CD4-positive, CD25-positive, alpha-beta regulatory T cell (primary cell): Measurements from ENCODE around the gene CD79A. TPM values are rescaled to one million over a fixed set of nuclear protein-coding genes. Genes with fewer than 3 reads are reported as not detected.

Experiments
- polyA plus RNA-seq, 4 donors: library from polyadenylated mRNA; unstranded; fragments of 300-500 nt; fragmentation: Illumina TruSeq; gene quantifications; one replicate each; pipeline ENCODE4 v1.2.3, GENCODE V29; 2021
- total RNA-seq: library from RNA; stranded (reverse); gene quantifications from one replicate; pipeline ENCODE4 v1.2.3, GENCODE V29; 2022

Gene CD79A
- total and polyA plus RNA-seq, 5 donors from 2014 or later, result 4.9 to 17.9 (median 15.9) TPM

Other genes starting within 250 kb of the CD79A start
- gene CEACAM7, start 189.0 kb upstream of the CD79A start, total RNA-seq, result not detected
- not detected for gene CEACAM7, start 189.0 kb upstream of the CD79A start, polyA plus RNA-seq
- not detected for gene CEACAM5, start 168.7 kb upstream of the CD79A start, total RNA-seq
- gene CEACAM5, start 168.7 kb upstream of the CD79A start, polyA plus RNA-seq, result not detected
- not detected for gene CEACAM6, start 121.7 kb upstream of the CD79A start, total RNA-seq
- not detected for gene CEACAM6, start 121.7 kb upstream of the CD79A start, polyA plus RNA-seq
- not detected for gene CEACAM3, start 80.7 kb upstream of the CD79A start, total RNA-seq
- gene CEACAM3, start 80.7 kb upstream of the CD79A start, polyA plus RNA-seq, result not detected
- gene LYPD4, start 32.6 kb upstream of the CD79A start, total RNA-seq, result not detected
- not detected for gene LYPD4, start 32.6 kb upstream of the CD79A start, polyA plus RNA-seq
- not detected for gene DMRTC2, start 32.2 kb upstream of the CD79A start, total RNA-seq
- gene DMRTC2, start 32.2 kb upstream of the CD79A start, polyA plus RNA-seq, result not detected
- 2,081 TPM for gene RPS19, start 17.0 kb upstream of the CD79A start, total RNA-seq
- gene RPS19, start 17.0 kb upstream of the CD79A start, polyA plus RNA-seq, result 1,000 to 10,000 TPM; 3,595 to 5,716 (median 4,931) TPM
- gene ARHGEF1, start 5.9 kb downstream of the CD79A start, total RNA-seq, result 1,312 TPM
- gene ARHGEF1, start 5.9 kb downstream of the CD79A start, polyA plus RNA-seq, result 100 to 1,000 TPM; 162 to 187 (median 180) TPM
- gene ERFL, start 51.2 kb downstream of the CD79A start, total RNA-seq, result 4.7 TPM
- not detected for gene ERFL, start 51.2 kb downstream of the CD79A start, polyA plus RNA-seq
- gene RABAC1, start 82.0 kb downstream of the CD79A start, total RNA-seq, result 94.0 TPM
- gene RABAC1, start 82.0 kb downstream of the CD79A start, polyA plus RNA-seq, result 100 to 1,000 TPM; 184 to 261 (median 237) TPM
- 11.1 TPM for gene ATP1A3, start 117.0 kb downstream of the CD79A start, total RNA-seq
- gene ATP1A3, start 117.0 kb downstream of the CD79A start, polyA plus RNA-seq, result 1 to 10 TPM in 3 of 4 donors, under 1 TPM in 1; 0.92 to 3.5 (median 1.7) TPM
- 0.52 TPM for gene GRIK5, start 192.9 kb downstream of the CD79A start, total RNA-seq
- under 1 TPM in 1 of 4 donors, not detected in 3; 0.06 TPM for gene GRIK5, start 192.9 kb downstream of the CD79A start, polyA plus RNA-seq
- gene ZNF574, start 198.9 kb downstream of the CD79A start, total RNA-seq, result 24.0 TPM
- gene ZNF574, start 198.9 kb downstream of the CD79A start, polyA plus RNA-seq, result 10 to 100 TPM; 10.7 to 22.1 (median 15.5) TPM